Loucy (cell line): ENCODE measurements around the gene ZNF546.

ENCODE experiments used
- H2AFZ ChIP-seq: fragments of 200-600 bp; sonication (generic); 2 replicates; pipeline ENCODE4 v1.6.0; 2016; ENCODE audit warnings: antibody characterized with exemption, mild to moderate bottlenecking, low read length, moderate library complexity
- H3F3A ChIP-seq: fragments of 200-600 bp; 2 replicates; pipeline ENCODE4 v1.6.0; 2016; ENCODE audit warnings: antibody characterized with exemption, low read depth, mild to moderate bottlenecking
- H3K27me3 ChIP-seq: fragments of 200-600 bp; sonication (generic); 2 replicates; pipeline ENCODE4 v1.6.1; 2014; ENCODE audit warnings: low read length, mild to moderate bottlenecking; ENCODE audit not compliant: insufficient read depth, poor library complexity, severe bottlenecking
- H3K36me3 ChIP-seq: fragments of 200-600 bp; sonication (generic); 2 replicates; pipeline ENCODE4 v1.6.1; 2016; ENCODE audit warnings: low read length; ENCODE audit not compliant: insufficient read depth
- H3K4me1 ChIP-seq: fragments of 200-600 bp; sonication (generic); 2 replicates; pipeline ENCODE4 v1.5.1; 2014; ENCODE audit warnings: low read length, mild to moderate bottlenecking; ENCODE audit not compliant: insufficient read depth, poor library complexity, severe bottlenecking
- H3K4me2 ChIP-seq: fragments of 200-600 bp; sonication (generic); 2 replicates; pipeline ENCODE4 v1.6.0; 2014; ENCODE audit warnings: antibody characterized with exemption, low read length, low read depth, mild to moderate bottlenecking; ENCODE audit not compliant: poor library complexity, severe bottlenecking
- H3K4me3 ChIP-seq: fragments of 200-600 bp; sonication (generic); 2 replicates; pipeline ENCODE4 v1.5.1; 2014; ENCODE audit warnings: low read length, mild to moderate bottlenecking, mixed read lengths; ENCODE audit not compliant: poor library complexity, severe bottlenecking
- H3K79me2 ChIP-seq: fragments of 200-600 bp; sonication (generic); 2 replicates; pipeline ENCODE4 v1.6.1; 2014; ENCODE audit warnings: low read length; ENCODE audit not compliant: insufficient read depth
- H3K9ac ChIP-seq: fragments of 200-600 bp; sonication (generic); 2 replicates; pipeline ENCODE4 v1.6.0; 2014; ENCODE audit warnings: mild to moderate bottlenecking, low read depth, low read length, moderate library complexity; ENCODE audit not compliant: poor library complexity, severe bottlenecking
- H3K9me2 ChIP-seq: fragments of 200-600 bp; sonication (generic); replicated peaks from 2 replicates; pipeline ENCODE4 v1.6.1; 2016; ENCODE audit warnings: low read depth, low read length, mixed read lengths
- H3K9me3 ChIP-seq: fragments of 200-600 bp; sonication (generic); 2 replicates; pipeline ENCODE4 v1.6.1; 2014; ENCODE audit warnings: mild to moderate bottlenecking, antibody characterized with exemption, low read length, low read depth; ENCODE audit not compliant: insufficient read depth
- H4K20me1 ChIP-seq: fragments of 200-600 bp; sonication (generic); 2 replicates; pipeline ENCODE4 v1.6.0; 2014; ENCODE audit warnings: antibody characterized with exemption, low read length, mild to moderate bottlenecking; ENCODE audit not compliant: insufficient read depth, poor library complexity, severe bottlenecking
- CTCF ChIP-seq: fragments of 200-600 bp; sonication (generic); conservative IDR thresholded peaks from 2 replicates; pipeline ENCODE4 v1.5.1; 2014; ENCODE audit warnings: mild to moderate bottlenecking, antibody characterized with exemption, low read length
- EZH2phosphoT487 ChIP-seq: fragments of 200-600 bp; IDR thresholded peaks from 2 replicates; pipeline ENCODE4 v1.6.1; 2018; ENCODE audit warnings: antibody characterized with exemption, mild to moderate bottlenecking, moderate library complexity, borderline replicate concordance

The ZNF546 gene

GRCh38 chr19:39996218-39996810, 546 bp upstream of the ZNF546 start:
- no peaks in the 10 kb centered on the region for H3K36me3 ChIP-seq
- peak overlapping the region; percentile 92 for H3K4me2 ChIP-seq
- peak overlapping the region; percentile 97 for H3K4me3 ChIP-seq
- no peak for TF ChIP-seq EZH2phosphoT487
- TF ChIP-seq CTCF: no peak
- H2AFZ ChIP-seq: peak overlapping the region; percentile 98
- H4K20me1 ChIP-seq: peaks cover 5% of the 10 kb centered on the region
- H3K9me2 ChIP-seq: no peaks in the 10 kb centered on the region
- no peaks in the 10 kb centered on the region for H3F3A ChIP-seq
- H3K79me2 ChIP-seq: peaks cover 12% of the 10 kb centered on the region
- H3K9ac ChIP-seq: peak overlapping the region; percentile 86
- no peaks in the 10 kb centered on the region for H3K27me3 ChIP-seq
- H3K4me1 ChIP-seq: peaks cover 12% of the 10 kb centered on the region
- H3K9me3 ChIP-seq: peaks cover 3% of the 10 kb centered on the region; the same call in 1 of the 2 replicates

- H4K20me1 ChIP-seq: peaks cover 5% of the 10 kb centered on the region
- no peaks in the 10 kb centered on the region for H3K36me3 ChIP-seq
- H3K9ac ChIP-seq: peak overlapping the region; percentile 86
- H3K79me2 ChIP-seq: peaks cover 12% of the 10 kb centered on the region
- no peaks in the 10 kb centered on the region for H3F3A ChIP-seq
- H3K27me3 ChIP-seq: no peaks in the 10 kb centered on the region
- peaks cover 12% of the 10 kb centered on the region for H3K4me1 ChIP-seq
- peaks cover 3% of the 10 kb centered on the region; the same call in 1 of the 2 replicates for H3K9me3 ChIP-seq
- H2AFZ ChIP-seq: peak overlapping the region; percentile 98
- TF ChIP-seq CTCF (no peak), EZH2phosphoT487 (no peak)
- H3K4me3 ChIP-seq: peak overlapping the region; percentile 97
- no peaks in the 10 kb centered on the region for H3K9me2 ChIP-seq
- peak overlapping the region; percentile 92 for H3K4me2 ChIP-seq
Observed at GRCh38 chr19:39997638-39998216, 867 bp downstream of the ZNF546 start.

- Histone ChIP-seq H3K36me3 (no peaks in the 10 kb centered on the region), H3K4me2 (no peak overlapping the region), H3K9me2 (no peaks in the 10 kb centered on the region), H4K20me1 (peaks cover 5% of the 10 kb centered on the region), H3K9me3 (peaks cover 3% of the 10 kb centered on the region; the same call in 1 of the 2 replicates), H3K79me2 (peaks cover 12% of the 10 kb centered on the region), H3K4me1 (peaks cover 12% of the 10 kb centered on the region), H3K27me3 (no peaks in the 10 kb centered on the region), H3K9ac (no peak overlapping the region), H3F3A (no peaks in the 10 kb centered on the region), H2AFZ (no peak overlapping the region), H3K4me3 (no peak overlapping the region)
- TF ChIP-seq EZH2phosphoT487: no peak
- no peak for TF ChIP-seq CTCF
Observed at GRCh38 chr19:39998501-39998900, 1.6 kb downstream of the ZNF546 start.
